CD4-positive, alpha-beta T cell treated with Interleukin-15 for 1 hour (primary cell): Measurements from ENCODE around the gene RNF20.
"Not testable (repeated sequence)": the region's sequence is repeated elsewhere in the genome, so short reads cannot be mapped to it uniquely, and the experiment has no call there.

Source experiments
- DNase-seq: peaks from one replicate; pipeline ENCODE4 v3.0.0-alpha.2; 2020

RNF20 gene

GRCh38 chr9:101533334-101534204 is at the start of gene RNF20:
Gene RNF20, plus strand, starts transcription at chr9:101533853. Its CDS starts 1,571 bp downstream, at chr9:101535424.
- DNase-seq, result peak; percentile 98

- DNase-seq, result no peak
These were observed 49.6 kb upstream of the RNF20 start for GRCh38 chr9:101484046-101484445.

- no peak for DNase-seq
These were observed 47.5 kb upstream of the RNF20 start for GRCh38 chr9:101485924-101486692.

- DNase-seq, result no peak
These were observed 46.8 kb upstream of the RNF20 start for GRCh38 chr9:101486693-101487442.

GRCh38 chr9:101487443-101487840 is 46.2 kb upstream of the RNF20 start:
- DNase-seq, result no peak

GRCh38 chr9:101495810-101496209 is 37.8 kb upstream of the RNF20 start:
- no peak for DNase-seq

GRCh38 chr9:101498323-101498722 is 35.3 kb upstream of the RNF20 start:
- DNase-seq, result no peak

GRCh38 chr9:101504188-101504587 is 29.5 kb upstream of the RNF20 start:
- DNase-seq, result no peak

- no peak for DNase-seq
These were observed 25.4 kb upstream of the RNF20 start for GRCh38 chr9:101508211-101508610.

- no peak for DNase-seq
These were observed 24.1 kb upstream of the RNF20 start for GRCh38 chr9:101509572-101509971.

- no peak for DNase-seq
These were observed 23.2 kb upstream of the RNF20 start for GRCh38 chr9:101510459-101510858.

GRCh38 chr9:101511009-101511408 is 22.6 kb upstream of the RNF20 start:
- no peak for DNase-seq

GRCh38 chr9:101512116-101512515 is 21.5 kb upstream of the RNF20 start:
- DNase-seq, result no peak

GRCh38 chr9:101513351-101513750 is 20.3 kb upstream of the RNF20 start:
- no peak for DNase-seq

GRCh38 chr9:101514071-101514470 is 19.6 kb upstream of the RNF20 start:
- no peak for DNase-seq

- no peak for DNase-seq
These were observed 17.0 kb upstream of the RNF20 start for GRCh38 chr9:101516655-101517054.

GRCh38 chr9:101518489-101518888 is 15.2 kb upstream of the RNF20 start:
- not testable (repeated sequence) for DNase-seq

GRCh38 chr9:101524371-101524770 is 9.3 kb upstream of the RNF20 start:
- no peak for DNase-seq

GRCh38 chr9:101527066-101527465 is 6.6 kb upstream of the RNF20 start:
- no peak for DNase-seq

- DNase-seq, result no peak
These were observed 5.6 kb upstream of the RNF20 start for GRCh38 chr9:101528015-101528414.

GRCh38 chr9:101530076-101530711 is 3.5 kb upstream of the RNF20 start:
- DNase-seq, result peak; percentile 76

GRCh38 chr9:101536351-101536750 is 2.7 kb downstream of the RNF20 start:
- DNase-seq, result no peak

- no peak for DNase-seq
These were observed 3.3 kb downstream of the RNF20 start for GRCh38 chr9:101536938-101537337.
